Smooth muscle cell (in vitro differentiated cells): Measurements from ENCODE around the gene C1QTNF9B. TPM values are rescaled to one million over a fixed set of nuclear protein-coding genes. Genes with fewer than 3 reads are reported as not detected.
A peak's percentile ranks its signal among the peaks of the same experiment; 100 is the strongest.

Experiments
- DNase-seq: peaks from one replicate; lab custom pipeline; 2025; ENCODE audit not compliant: unreplicated experiment; lab: John Stamatoyannopoulos, UW
- H2AFZ ChIP-seq: fragments of 200-600 bp; sonication (generic); 2 replicates; pipeline ENCODE4 v1.6.0; 2016; ENCODE audit warnings: antibody characterized with exemption, low read depth, mild to moderate bottlenecking
- H3F3A ChIP-seq: fragments of 200-600 bp; sonication (generic); 2 replicates; pipeline ENCODE4 v1.6.0; 2017; ENCODE audit warnings: antibody characterized with exemption, low read depth
- H3K27ac ChIP-seq: fragments of 200-600 bp; sonication (generic); 2 replicates; pipeline ENCODE4 v1.5.1; 2016; ENCODE audit warnings: low read depth, mild to moderate bottlenecking
- H3K27me3 ChIP-seq: fragments of 200-600 bp; sonication (generic); 2 replicates; pipeline ENCODE4 v1.6.1; 2016; ENCODE audit warnings: low read depth, mild to moderate bottlenecking
- H3K36me3 ChIP-seq: fragments of 200-600 bp; sonication (generic); 2 replicates; pipeline ENCODE4 v1.5.1; 2016; ENCODE audit warnings: low read depth
- H3K4me1 ChIP-seq: fragments of 200-600 bp; sonication (generic); 2 replicates; pipeline ENCODE4 v1.5.1; 2016; ENCODE audit warnings: low read depth
- H3K4me2 ChIP-seq: fragments of 200-600 bp; sonication (generic); 2 replicates; pipeline ENCODE4 v1.6.0; 2016; ENCODE audit warnings: mild to moderate bottlenecking
- H3K4me3 ChIP-seq: fragments of 200-600 bp; sonication (generic); 2 replicates; pipeline ENCODE4 v1.5.1; 2016; ENCODE audit warnings: mild to moderate bottlenecking
- H3K79me2 ChIP-seq: fragments of 200-600 bp; sonication (generic); 2 replicates; pipeline ENCODE4 v1.6.0; 2016; ENCODE audit warnings: low read depth, mild to moderate bottlenecking
- H3K9ac ChIP-seq: fragments of 200-600 bp; sonication (generic); 2 replicates; pipeline ENCODE4 v1.6.0; 2016; ENCODE audit warnings: low read depth
- H3K9me3 ChIP-seq: fragments of 200-600 bp; sonication (generic); replicated peaks from 2 replicates; pipeline ENCODE4 v1.5.1; 2016; ENCODE audit warnings: low read depth
- H4K20me1 ChIP-seq: fragments of 200-600 bp; sonication (generic); 2 replicates; pipeline ENCODE4 v1.6.0; 2016; ENCODE audit warnings: low read depth
- CTCF ChIP-seq: fragments of 200-600 bp; sonication (generic); IDR thresholded peaks from 2 replicates; pipeline ENCODE4 v1.5.1; 2017; ENCODE audit warnings: borderline replicate concordance, mild to moderate bottlenecking, antibody characterized with exemption; ENCODE audit not compliant: insufficient read depth, poor library complexity, severe bottlenecking
- WGBS: methylation state at CpG from one replicate; pipeline ENCODE4 v1.1.7; 2016; ENCODE audit warnings: low lambda C conversion rate; 5-methylcytosine and 5-hydroxymethylcytosine counted together
- polyA plus RNA-seq: library from polyadenylated mRNA; unstranded; fragments of >200 nt; fragmentation: Nextera tagmentation; extraction: Ambion mirVana; gene quantifications from 2 replicates; pipeline ENCODE4 v1.2.1, GENCODE V29; 2016
- total RNA-seq: library from RNA; depleted of rRNA; stranded (reverse); fragments of >200 nt; gene quantifications from 2 replicates; pipeline ENCODE4 v1.2.3, GENCODE V29; 2014

The C1QTNF9B gene
- total and polyA plus RNA-seq, 2 experiments from 2014 or later, result 0.21 TPM; not detected in 1

GRCh38 chr13:23905766-23906165, 8.5 kb upstream of the C1QTNF9B start:
- Histone ChIP-seq H3K4me3 (no peak overlapping the region), H3K9me3 (no peaks in the 10 kb centered on the region), H3K27ac (no peak overlapping the region), H3K36me3 (no peaks in the 10 kb centered on the region), H3K27me3 (peaks cover 33% of the 10 kb centered on the region), H3F3A (no peaks in the 10 kb centered on the region), H3K4me1 (no peaks in the 10 kb centered on the region), H2AFZ (no peak overlapping the region), H4K20me1 (no peaks in the 10 kb centered on the region), H3K4me2 (no peak overlapping the region), H3K79me2 (no peaks in the 10 kb centered on the region), H3K9ac (no peak overlapping the region)
- no peak for DNase-seq
- 94% methylated on average over 2 of the region's 2 CpGs for WGBS
- TF ChIP-seq CTCF, result no peak

GRCh38 chr13:23903906-23904280, 6.6 kb upstream of the C1QTNF9B start:
- H4K20me1 ChIP-seq, result no peaks in the 10 kb centered on the region
- DNase-seq, result no peak
- H3F3A ChIP-seq, result no peaks in the 10 kb centered on the region
- H3K36me3 ChIP-seq, result no peaks in the 10 kb centered on the region
- peak overlapping the region; percentile 19 for H2AFZ ChIP-seq
- no peak overlapping the region for H3K27ac ChIP-seq
- H3K9ac ChIP-seq, result no peak overlapping the region
- no peaks in the 10 kb centered on the region for H3K4me1 ChIP-seq
- no peak for TF ChIP-seq CTCF
- H3K4me3 ChIP-seq, result no peak overlapping the region
- no peaks in the 10 kb centered on the region for H3K9me3 ChIP-seq
- H3K27me3 ChIP-seq, result peaks cover 33% of the 10 kb centered on the region
- 33% methylated on average over 15 of the region's 16 CpGs for WGBS
- H3K4me2 ChIP-seq, result peak overlapping the region; percentile 70
- no peaks in the 10 kb centered on the region for H3K79me2 ChIP-seq

- H3F3A ChIP-seq, result no peaks in the 10 kb centered on the region
- no peaks in the 10 kb centered on the region for H3K36me3 ChIP-seq
- H2AFZ ChIP-seq, result peak overlapping the region; percentile 19
- peaks cover 33% of the 10 kb centered on the region for H3K27me3 ChIP-seq
- H3K9me3 ChIP-seq, result no peaks in the 10 kb centered on the region
- TF ChIP-seq CTCF, result no peak
- H3K27ac ChIP-seq, result no peak overlapping the region
- DNase-seq, result no peak
- peak overlapping the region; percentile 70 for H3K4me2 ChIP-seq
- peak overlapping the region; percentile 27 for H3K4me3 ChIP-seq
- H3K4me1 ChIP-seq, result no peaks in the 10 kb centered on the region
- no peaks in the 10 kb centered on the region for H4K20me1 ChIP-seq
- 25% methylated on average over 35 of the region's 67 CpGs for WGBS
- H3K79me2 ChIP-seq, result no peaks in the 10 kb centered on the region
- H3K9ac ChIP-seq, result no peak overlapping the region
Observed at GRCh38 chr13:23902975-23903905, 5.9 kb upstream of the C1QTNF9B start.
